Neutrophil (primary cell): ENCODE results near the gene DCDC2.
"Not testable (repeated sequence)": the region's sequence is repeated elsewhere in the genome, so short reads cannot be mapped to it uniquely, and the experiment has no call there.

ENCODE experiments used
- H3K27ac ChIP-seq: fragments of 200-600 bp; sonication (generic); 2 replicates; pipeline ENCODE4 v1.5.1; 2016; ENCODE audit warnings: mild to moderate bottlenecking, moderate library complexity
- H3K27me3 ChIP-seq: fragments of 200-600 bp; sonication (generic); 2 replicates; pipeline ENCODE4 v1.6.0; 2016; ENCODE audit warnings: mild to moderate bottlenecking
- H3K36me3 ChIP-seq: fragments of 200-600 bp; sonication (generic); 2 replicates; pipeline ENCODE4 v1.5.1; 2017
- H3K4me1 ChIP-seq, 2 experiments: fragments of 200-600 bp in 1 of 2; sonication (generic) in 1 of 2; 1 replicate in 1 of 2; 2 replicates in 1 of 2; pipeline versions ENCODE4 v1.5.1 to v1.6.1; 2013 to 2016; ENCODE audit warnings: low read depth in 1 of 2, low read length in 1 of 2, mild to moderate bottlenecking in 1 of 2, moderate library complexity in 1 of 2; ENCODE audit not compliant: control insufficient read depth in 1 of 2, insufficient read depth in 1 of 2
- H3K4me3 ChIP-seq, 2 experiments: fragments of 200-600 bp in 1 of 2; sonication (generic) in 1 of 2; 1 replicate in 1 of 2; 2 replicates in 1 of 2; pipeline ENCODE4 v1.5.1; 2013 to 2016; ENCODE audit warnings: low read depth in 1 of 2, low read length in 1 of 2, mild to moderate bottlenecking in 1 of 2, moderate library complexity in 1 of 2
- H3K9me3 ChIP-seq: fragments of 200-600 bp; sonication (generic); 2 replicates; pipeline ENCODE4 v1.5.1; 2016
- CTCF ChIP-seq: fragments of 200-600 bp; sonication (generic); IDR thresholded peaks from 2 replicates; pipeline ENCODE4 v1.5.1; 2016; ENCODE audit warnings: antibody characterized with exemption

Gene DCDC2

GRCh38 chr6:24313251-24314141, 44.4 kb downstream of the DCDC2 start:
- Histone ChIP-seq H3K9me3 (no peaks in the 10 kb centered on the region), H3K4me3 (no peak overlapping the region), H3K4me1 (no peaks in the 10 kb centered on the region), H3K27me3 (no peaks in the 10 kb centered on the region), H3K36me3 (no peaks in the 10 kb centered on the region), H3K27ac (no peak overlapping the region)
- TF ChIP-seq CTCF = no peak

GRCh38 chr6:24311775-24312174, 46.1 kb downstream of the DCDC2 start:
- H3K27me3 ChIP-seq, H3K36me3 ChIP-seq, H3K4me1 ChIP-seq, H3K27ac ChIP-seq, H3K9me3 ChIP-seq, H3K4me3 ChIP-seq: not testable (repeated sequence)

- H3K9me3 ChIP-seq = no peaks in the 10 kb centered on the region
- H3K27ac ChIP-seq = no peak overlapping the region
- no peak overlapping the region for H3K4me3 ChIP-seq
- H3K36me3 ChIP-seq = no peaks in the 10 kb centered on the region
- H3K27me3 ChIP-seq = no peaks in the 10 kb centered on the region
- TF ChIP-seq CTCF = no peak
- H3K4me1 ChIP-seq = no peaks in the 10 kb centered on the region
Measured at GRCh38 chr6:24307881-24308280, 50.0 kb downstream of the DCDC2 start.

GRCh38 chr6:24306936-24307335, 50.9 kb downstream of the DCDC2 start:
- no peaks in the 10 kb centered on the region for H3K27me3 ChIP-seq
- H3K4me3 ChIP-seq = no peak overlapping the region
- no peak overlapping the region for H3K27ac ChIP-seq
- TF ChIP-seq CTCF = no peak
- no peaks in the 10 kb centered on the region for H3K9me3 ChIP-seq
- no peaks in the 10 kb centered on the region for H3K4me1 ChIP-seq
- H3K36me3 ChIP-seq = no peaks in the 10 kb centered on the region

- H3K9me3 ChIP-seq = no peaks in the 10 kb centered on the region
- TF ChIP-seq CTCF = no peak
- H3K27ac ChIP-seq = no peak overlapping the region
- H3K36me3 ChIP-seq = no peaks in the 10 kb centered on the region
- H3K27me3 ChIP-seq = no peaks in the 10 kb centered on the region
- no peak overlapping the region for H3K4me3 ChIP-seq
- no peaks in the 10 kb centered on the region for H3K4me1 ChIP-seq
Measured at GRCh38 chr6:24306038-24306437, 51.8 kb downstream of the DCDC2 start.

GRCh38 chr6:24296944-24297343, 60.9 kb downstream of the DCDC2 start:
- H3K27me3 ChIP-seq = no peaks in the 10 kb centered on the region
- no peaks in the 10 kb centered on the region for H3K9me3 ChIP-seq
- no peak overlapping the region for H3K4me3 ChIP-seq
- no peak overlapping the region for H3K27ac ChIP-seq
- H3K4me1 ChIP-seq = no peaks in the 10 kb centered on the region
- TF ChIP-seq CTCF = no peak
- H3K36me3 ChIP-seq = no peaks in the 10 kb centered on the region

GRCh38 chr6:24293852-24294251, 64.0 kb downstream of the DCDC2 start:
- H3K27me3 ChIP-seq, H3K4me3 ChIP-seq, H3K9me3 ChIP-seq, H3K36me3 ChIP-seq, H3K4me1 ChIP-seq, H3K27ac ChIP-seq: not testable (repeated sequence)
